GM10266 (cell line): ENCODE data around the gene ABHD14A.

ENCODE experiments used
- DNase-seq: peaks from one replicate; pipeline ENCODE4 v3.0.0; 2012; ENCODE audit errors: extremely low spot score
- TF ChIP-seq, protein P1 (sequence below): IDR thresholded peaks from 2 replicates; pipeline ENCODE4 v1.5.1; 2012; ENCODE audit warnings: mild to moderate bottlenecking, low read depth; ENCODE audit not compliant: control insufficient read depth, insufficient read depth; ENCODE audit errors: missing control alignments

Gene ABHD14A

DNA sequence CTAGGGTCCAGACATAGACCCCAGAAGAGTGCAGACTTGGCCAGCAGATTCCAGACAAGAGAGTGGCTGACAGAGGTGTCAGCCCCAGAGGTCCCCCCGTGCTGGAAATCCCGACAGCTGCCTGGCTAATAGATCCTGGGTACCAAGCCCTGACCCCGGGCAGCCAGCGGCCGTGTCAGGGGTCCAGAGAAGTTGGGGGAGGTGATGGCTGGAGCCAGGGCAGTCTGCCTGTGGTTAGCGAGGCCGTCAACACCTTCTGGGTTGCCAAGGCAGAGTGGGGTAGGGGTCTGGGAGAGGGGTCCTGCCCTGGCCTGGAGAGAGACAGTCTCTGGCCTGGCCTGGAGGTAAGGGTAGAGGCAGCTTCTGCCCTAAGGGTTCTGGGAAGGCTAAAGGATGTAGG is 45.9 kb downstream of the ABHD14A start:
- TF ChIP-seq, protein P1, sequence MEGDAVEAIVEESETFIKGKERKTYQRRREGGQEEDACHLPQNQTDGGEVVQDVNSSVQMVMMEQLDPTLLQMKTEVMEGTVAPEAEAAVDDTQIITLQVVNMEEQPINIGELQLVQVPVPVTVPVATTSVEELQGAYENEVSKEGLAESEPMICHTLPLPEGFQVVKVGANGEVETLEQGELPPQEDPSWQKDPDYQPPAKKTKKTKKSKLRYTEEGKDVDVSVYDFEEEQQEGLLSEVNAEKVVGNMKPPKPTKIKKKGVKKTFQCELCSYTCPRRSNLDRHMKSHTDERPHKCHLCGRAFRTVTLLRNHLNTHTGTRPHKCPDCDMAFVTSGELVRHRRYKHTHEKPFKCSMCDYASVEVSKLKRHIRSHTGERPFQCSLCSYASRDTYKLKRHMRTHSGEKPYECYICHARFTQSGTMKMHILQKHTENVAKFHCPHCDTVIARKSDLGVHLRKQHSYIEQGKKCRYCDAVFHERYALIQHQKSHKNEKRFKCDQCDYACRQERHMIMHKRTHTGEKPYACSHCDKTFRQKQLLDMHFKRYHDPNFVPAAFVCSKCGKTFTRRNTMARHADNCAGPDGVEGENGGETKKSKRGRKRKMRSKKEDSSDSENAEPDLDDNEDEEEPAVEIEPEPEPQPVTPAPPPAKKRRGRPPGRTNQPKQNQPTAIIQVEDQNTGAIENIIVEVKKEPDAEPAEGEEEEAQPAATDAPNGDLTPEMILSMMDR = no peak
- no peak for DNase-seq

DNA sequence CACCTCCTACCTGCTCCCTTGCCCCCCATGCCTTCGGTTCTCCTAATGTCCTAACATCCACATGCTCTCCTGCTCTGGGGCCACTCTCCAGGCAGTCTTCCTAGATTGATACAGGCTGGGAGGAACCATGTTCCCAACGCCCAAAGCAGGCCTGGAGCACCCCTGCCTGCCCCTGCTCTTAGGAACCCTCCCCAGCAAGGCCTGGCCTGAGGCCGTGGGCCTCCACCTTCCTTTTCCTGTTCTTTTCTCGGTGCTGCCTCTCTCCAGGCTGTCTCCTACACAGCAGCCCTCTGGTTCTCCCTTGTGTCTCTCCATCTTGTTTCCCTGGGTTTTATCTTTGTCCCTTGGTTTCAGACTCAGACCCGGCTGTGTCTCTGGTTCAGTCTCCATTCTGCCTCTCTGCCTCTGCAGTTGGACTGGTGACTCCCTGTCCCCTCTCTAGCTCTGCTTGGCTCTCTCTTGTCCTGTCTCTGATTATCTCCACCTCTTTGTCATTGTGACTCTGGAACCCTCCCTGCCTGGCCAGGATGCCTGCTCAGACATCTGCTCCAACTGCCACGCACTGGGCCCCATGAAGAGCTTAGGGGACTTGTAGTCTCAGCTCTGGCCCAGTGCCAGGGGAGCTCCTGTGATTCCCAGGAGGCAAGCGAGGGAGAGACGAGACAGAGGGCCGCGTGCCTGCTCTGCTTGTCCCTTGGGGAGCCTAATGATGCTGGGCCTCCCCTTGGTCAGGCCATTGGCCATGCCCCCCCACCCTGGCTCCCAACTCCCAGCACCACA is 46.8 kb downstream of the ABHD14A start:
- TF ChIP-seq, protein P1 = no peak
- no peak for DNase-seq

- TF ChIP-seq, protein P1 = no peak
- DNase-seq = no peak
Observed at GRCh38 chr3:52022323-52023100, 47.6 kb downstream of the ABHD14A start.

DNA sequence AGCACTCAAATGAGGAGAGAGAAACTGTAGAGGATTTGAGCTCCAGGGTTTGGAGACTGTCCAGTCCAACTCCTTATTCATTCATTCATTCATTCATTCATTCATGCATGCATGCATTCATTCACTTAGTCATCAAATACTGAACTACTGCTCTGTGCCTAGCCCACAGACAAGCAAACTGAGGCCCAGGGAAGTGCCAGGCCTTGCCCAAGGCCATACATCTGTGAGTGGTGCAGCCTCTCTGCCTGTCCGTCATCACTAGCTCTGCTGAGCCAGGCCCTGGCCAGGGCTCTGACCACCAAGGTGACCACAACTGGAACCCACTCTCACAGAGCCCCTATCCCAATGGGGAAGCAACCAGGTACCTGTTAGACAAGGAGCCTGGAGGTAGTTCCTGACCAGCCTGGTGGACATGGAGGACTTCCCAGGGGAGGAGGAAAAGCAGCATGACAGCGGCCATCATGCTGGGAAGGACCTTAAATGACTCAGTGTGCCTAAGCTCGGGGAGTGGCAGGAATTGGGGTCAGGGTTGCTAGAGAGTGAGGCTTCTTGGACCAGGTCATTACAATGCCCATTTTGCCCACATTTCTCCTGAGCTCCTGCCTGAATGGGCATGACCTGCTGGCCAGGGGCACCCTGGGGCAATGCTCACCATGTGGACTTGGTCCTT is 48.4 kb downstream of the ABHD14A start:
- TF ChIP-seq, protein P1 = no peak
- DNase-seq = no peak

DNA sequence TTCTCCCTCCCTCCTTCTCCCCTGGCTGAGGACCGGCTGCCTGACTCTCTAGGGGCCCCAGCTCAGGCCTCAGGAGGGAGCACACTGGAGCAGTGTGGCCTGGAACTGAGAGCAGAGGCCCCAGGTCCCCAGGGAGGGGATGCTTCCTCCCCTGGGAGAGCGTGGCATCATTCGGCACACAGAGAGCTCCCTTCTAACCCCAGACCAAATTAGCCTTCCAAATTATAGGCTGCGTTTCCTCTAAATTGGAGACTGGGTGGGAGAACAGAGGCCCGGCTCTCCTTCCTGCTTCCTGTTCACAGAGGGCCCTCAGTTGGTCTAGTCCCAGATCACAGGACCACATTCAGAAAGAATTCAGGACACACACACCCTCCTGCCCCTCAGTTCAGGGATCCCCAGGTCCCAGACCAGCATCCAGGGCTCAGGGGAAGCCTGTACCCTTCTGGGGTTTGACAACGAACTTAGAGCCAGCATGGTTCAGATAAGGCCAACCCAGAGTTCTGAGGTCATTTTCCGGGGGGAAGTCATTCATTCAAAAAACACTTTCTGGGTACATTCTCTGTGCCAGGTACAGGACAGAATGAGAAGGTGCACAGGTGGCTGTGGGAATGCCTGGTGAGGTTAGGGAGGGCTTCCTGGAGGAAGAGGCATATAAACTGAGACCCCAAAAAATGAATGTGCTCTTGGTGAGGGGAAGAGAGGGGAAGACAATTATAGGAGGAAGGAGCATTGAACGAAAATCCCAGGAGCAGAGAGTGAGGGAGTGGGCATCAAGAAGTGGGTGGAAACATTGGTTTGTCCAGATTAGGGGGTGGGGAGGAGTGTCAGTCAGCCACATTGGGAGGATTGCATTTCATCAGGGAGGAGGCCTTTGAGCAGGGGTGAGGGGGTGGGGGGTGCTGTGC is 49.2 kb downstream of the ABHD14A start:
- TF ChIP-seq, protein P1 = no peak
- DNase-seq = peak; percentile 74

- DNase-seq = no peak
- TF ChIP-seq, protein P1 = no peak
Observed at GRCh38 chr3:52024765-52025452, 50.0 kb downstream of the ABHD14A start.
